Activated CD4-positive, CD25-positive, alpha-beta regulatory T cell treated with anti-CD3 and anti-CD28 coated beads, Interleukin-2, amount 50 U/mL, for 16 hours (primary cell): ENCODE results near the gene RPIA.
"Not testable (repeated sequence)": the region's sequence is repeated elsewhere in the genome, so short reads cannot be mapped to it uniquely, and the experiment has no call there.

Experiments used
- DNase-seq: peaks from one replicate; pipeline ENCODE4 v3.0.0-alpha.2; 2020; ENCODE audit warnings: low read depth, low spot score

Gene RPIA

DNA sequence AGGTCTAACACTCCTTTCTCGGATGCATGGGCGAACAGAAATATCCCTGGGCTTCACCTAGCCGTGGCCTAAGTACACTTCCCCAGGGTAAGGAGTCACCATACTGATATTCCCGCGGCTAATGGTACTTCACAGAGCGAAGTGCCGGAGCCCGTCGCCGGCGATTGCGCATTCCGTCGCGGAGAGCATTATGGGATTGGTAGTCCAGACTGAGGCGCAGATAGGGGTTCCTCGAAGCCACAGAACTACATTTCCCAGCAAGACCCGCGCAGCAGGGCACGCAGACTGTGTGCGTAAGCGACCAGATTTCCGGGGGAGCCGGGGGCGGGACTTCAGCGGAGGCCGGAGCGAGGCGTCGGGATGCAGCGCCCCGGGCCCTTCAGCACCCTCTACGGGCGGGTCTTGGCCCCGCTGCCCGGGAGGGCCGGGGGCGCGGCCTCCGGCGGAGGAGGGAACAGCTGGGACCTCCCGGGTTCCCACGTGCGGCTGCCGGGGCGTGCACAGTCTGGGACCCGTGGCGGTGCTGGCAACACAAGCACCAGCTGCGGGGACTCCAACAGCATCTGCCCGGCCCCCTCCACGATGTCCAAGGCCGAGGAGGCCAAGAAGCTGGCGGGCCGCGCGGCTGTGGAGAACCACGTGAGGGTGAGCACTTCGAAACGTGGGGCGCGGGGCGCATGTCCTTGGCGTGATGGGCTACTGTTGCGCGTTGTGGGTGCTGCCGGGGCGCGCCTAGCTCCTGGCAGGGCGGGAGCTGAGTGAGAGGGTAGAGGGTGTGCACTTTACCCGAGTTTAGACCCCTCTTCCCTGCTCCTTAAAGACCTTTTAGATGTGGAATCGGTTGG lies at the start of gene RPIA:
Gene RPIA, plus strand, starts transcription at position 335 of the 845 bp plus-strand sequence. Its CDS starts 26 bp downstream, at position 361.
- DNase-seq, result peak; percentile 99

GRCh38 chr2:88642278-88642677 lies 49.2 kb upstream of the RPIA start:
- no peak for DNase-seq

DNA sequence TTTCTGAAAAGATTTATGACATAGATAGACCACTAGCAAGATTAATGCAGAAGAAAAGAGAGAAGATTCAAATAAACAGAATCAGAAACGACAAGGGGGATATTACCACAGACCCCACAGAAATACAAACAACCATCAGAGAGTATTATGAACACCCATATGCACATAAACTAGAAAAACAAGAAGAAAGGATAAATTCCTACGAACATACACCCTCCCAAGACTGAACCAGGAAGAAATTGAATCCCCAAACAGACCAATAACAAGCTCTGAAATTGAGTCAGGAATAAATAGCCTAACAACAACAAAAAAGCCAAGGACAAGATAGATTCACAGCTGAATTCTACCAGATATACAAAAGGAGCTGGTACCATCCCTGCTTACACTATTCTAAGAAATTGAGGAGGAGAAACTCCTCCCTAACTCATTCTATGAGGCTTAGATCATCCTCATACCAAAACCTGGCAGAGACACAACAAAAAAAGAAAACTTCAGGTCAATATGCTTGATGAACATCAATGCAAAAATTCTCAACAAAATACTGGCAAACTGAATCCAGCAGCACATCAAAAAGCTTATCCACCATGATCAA lies 46.1 kb upstream of the RPIA start:
- DNase-seq, result not testable (repeated sequence)

- DNase-seq, result no peak
Observed at GRCh38 chr2:88651646-88652045, 39.8 kb upstream of the RPIA start.

GRCh38 chr2:88654714-88655113 lies 36.8 kb upstream of the RPIA start:
- no peak for DNase-seq

DNA sequence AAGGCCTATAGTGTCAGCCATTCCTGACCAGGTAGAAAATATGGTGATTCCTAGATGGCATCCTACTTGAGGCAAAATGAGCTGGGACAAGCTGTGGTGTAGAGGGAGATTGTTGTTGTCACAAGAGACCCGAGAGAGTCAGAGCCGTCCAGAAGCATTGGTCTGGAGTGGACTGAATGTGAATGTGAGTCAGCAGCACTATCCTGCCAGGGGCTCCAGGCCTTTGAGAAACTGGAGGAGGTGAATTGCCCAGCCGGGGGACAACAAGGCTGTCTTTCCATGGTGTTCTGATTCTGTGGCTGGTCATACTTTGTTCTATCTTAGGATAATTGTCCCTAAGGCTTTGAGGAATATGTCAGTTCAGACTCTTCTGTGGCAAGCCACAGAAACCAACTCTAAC lies 34.8 kb upstream of the RPIA start:
- DNase-seq, result no peak

- DNase-seq, result no peak
Observed at GRCh38 chr2:88657131-88657530, 34.3 kb upstream of the RPIA start.

DNA sequence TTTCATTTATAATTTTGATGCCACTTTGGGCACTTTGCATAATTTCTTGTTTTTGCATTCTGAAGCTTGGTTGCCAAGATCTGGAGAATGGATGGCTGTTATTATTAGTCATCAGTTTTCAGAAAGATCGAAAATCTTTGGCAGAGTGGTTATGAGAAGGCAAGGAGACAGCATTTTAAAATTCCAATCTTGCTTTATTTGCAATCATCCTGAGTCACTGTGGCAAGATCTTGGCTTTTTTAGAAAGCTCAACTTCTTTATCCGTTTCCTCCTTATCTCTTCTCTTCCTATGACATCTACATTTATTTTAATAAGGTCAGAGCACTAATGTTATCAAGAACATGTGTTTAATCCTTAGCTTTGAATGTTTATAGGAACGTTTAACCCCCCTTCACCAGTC lies 33.1 kb upstream of the RPIA start:
- no peak for DNase-seq

- DNase-seq, result no peak
Observed at GRCh38 chr2:88658881-88659537, 32.5 kb upstream of the RPIA start.

GRCh38 chr2:88659538-88659915 lies 31.9 kb upstream of the RPIA start:
- DNase-seq, result no peak

GRCh38 chr2:88660622-88661021 lies 30.9 kb upstream of the RPIA start:
- no peak for DNase-seq

DNA sequence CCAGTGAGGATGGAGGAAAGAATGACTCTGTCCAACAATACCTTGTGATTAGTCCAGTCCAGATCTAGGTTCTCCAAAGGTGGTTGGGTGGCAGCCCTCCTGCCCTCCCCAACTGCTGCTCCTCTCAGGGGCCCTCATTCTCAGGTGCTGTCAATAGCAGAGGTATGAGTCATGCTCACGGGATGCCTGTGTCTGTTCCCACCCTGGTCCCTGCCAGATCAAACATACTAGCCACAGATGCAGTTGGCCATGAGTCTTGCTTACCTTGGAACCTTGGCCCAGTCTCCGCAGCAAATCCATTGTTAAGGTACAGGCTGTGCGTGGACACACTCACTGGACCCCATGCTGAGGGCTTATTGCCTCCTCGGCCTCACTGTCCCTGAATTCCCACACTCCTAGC lies 24.9 kb upstream of the RPIA start:
- DNase-seq, result no peak

GRCh38 chr2:88667219-88667618 lies 24.3 kb upstream of the RPIA start:
- no peak for DNase-seq

GRCh38 chr2:88668862-88669261 lies 22.6 kb upstream of the RPIA start:
- DNase-seq, result no peak

GRCh38 chr2:88669482-88670214 lies 21.8 kb upstream of the RPIA start:
- no peak for DNase-seq

DNA sequence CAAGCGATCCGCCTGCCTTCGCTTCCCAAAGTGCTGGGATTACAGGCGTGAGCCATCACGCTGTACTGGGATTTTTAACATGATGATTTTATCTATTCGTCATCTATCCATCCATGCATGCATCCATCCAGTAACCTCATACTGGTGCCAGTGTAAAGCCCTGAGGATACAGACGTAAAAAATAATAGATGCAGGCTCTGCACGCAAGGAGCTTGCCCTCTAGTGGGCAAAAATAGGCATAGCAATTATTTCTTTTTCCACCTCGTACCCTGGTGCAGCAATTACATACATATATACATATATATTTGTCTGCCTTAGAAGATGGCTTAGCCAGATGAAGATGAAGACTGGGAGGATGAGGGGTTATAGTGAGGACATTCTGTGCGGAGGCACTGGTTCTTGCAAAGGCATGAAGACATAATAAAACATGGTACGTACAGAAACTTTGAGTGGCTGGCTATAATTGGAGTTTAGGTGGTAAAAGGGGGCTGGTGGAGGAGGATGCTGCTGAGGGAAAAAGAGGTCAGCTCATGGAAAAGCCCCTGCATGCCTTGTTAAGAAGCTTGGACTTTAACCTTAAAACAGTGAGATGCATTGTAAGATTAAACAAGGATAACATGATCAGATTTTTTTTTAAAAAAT lies 19.6 kb upstream of the RPIA start:
- DNase-seq, result no peak

GRCh38 chr2:88673363-88673762 lies 18.1 kb upstream of the RPIA start:
- DNase-seq, result no peak

DNA sequence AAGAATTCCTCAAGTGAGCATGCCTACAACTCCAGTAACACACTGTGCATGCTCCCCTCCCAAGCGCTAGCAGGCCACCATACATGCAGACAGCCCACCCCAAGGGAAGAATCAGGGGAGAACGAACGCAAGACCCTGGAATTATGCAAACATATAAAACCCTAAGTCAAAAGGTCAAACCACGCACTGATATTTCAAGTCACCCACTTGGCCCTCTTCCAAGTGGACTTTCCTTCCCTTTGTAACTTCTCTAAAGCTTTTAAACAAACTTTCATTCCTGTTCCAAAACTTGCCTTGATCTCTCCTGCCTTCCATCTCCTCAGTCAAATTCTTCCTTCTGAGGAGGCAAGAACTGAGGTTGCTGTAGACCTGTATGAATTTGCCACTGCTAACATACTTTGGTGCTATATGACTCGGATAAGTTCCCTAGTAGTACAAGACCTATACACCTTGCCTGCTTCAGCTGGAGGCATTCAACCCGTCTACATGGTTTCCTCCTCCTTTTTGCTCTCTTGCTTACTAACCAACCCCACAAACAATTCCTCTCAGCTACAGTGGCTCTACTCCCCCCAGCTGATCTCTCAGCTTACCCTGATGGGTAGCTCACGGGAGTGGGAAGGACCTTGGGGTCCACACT lies 11.1 kb upstream of the RPIA start:
- no peak for DNase-seq

DNA sequence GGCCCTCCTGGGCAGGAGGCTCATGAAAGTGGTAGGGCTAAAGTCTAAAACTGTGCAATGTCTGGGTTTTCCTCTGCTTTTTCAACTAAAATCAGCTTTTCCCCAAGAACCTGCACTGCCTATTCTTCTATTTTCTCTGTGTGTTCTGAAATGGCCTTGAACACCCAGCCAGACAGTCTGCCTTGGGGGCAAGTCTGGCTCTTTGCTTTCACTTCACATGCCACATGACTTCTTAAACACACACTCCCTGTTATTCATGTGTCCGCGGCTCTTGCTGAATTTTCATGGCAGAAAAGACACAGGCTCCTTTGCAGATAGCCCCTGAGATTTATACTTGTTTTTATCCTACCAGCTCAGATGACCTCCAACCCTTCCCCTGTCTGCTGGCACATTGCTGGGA lies 10.6 kb upstream of the RPIA start:
- no peak for DNase-seq

DNA sequence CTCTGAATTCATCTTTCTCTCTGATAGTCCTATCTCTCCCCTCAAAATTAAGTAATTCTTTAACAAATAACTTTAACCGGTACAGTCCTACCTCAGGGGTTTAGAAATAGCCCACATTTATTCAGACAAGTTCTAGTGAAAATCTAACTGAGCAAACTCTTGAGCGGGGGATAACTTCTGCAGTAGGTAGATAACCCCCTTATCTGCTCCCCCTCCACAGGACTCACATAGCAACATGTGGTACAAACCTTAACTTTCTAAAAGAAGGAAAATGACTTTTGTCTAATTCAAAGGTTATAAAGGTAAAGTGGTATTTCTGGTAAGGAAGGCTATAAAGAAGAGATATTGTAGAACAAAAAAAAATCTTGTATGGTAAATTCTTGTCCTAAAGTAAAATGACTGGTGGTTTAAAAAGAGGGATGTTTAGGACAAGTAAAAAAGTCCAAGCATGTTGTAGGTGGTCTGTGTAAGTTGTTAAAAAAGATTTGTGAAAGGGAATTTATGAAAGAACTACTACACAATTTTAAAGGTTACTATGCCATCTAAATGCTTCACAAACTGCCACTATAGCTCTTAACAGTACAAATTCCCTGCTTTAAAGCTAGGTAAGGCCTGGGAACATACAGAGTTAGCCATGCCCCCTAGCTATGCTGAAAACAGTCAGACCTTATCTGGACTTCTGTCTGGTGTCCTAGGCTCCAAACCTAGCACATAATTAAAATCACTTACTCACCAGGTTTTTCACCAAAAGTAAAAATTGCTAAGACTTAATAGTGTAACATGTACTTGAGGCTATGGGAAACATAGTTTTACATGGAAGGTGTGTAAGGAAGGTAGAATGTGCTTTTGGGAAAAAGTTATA lies 8.1 kb upstream of the RPIA start:
- DNase-seq, result no peak
